Stimulated activated CD4-positive, alpha-beta T cell treated with anti-CD3 and anti-CD28 coated beads, Interleukin-15, amount 100 ng/mL, for 24 hours (primary cell): ENCODE measurements around the gene PPP4R2.
"Not testable (repeated sequence)": the region's sequence is repeated elsewhere in the genome, so short reads cannot be mapped to it uniquely, and the experiment has no call there.

Experiments used
- DNase-seq: peaks from one replicate; pipeline ENCODE4 v3.0.0-alpha.2; 2020

The PPP4R2 gene

DNA sequence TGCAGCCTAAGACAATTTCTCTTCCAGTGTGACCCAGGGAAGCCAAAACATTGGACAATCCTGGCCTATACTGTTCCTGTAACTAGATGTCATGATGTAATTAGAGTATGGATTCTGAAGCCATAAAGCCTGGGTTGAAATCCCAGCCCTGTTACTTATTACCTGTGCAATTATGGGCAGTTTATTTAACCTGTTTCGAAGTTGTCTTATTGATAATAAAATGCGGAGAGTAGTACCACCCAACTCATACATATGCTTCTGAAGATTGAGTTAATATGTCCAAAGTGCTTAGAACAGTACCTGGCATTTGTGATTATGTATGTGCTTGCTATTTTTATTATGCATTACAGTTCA lies 30.1 kb downstream of the PPP4R2 start:
- DNase-seq, result no peak

GRCh38 chr3:73028803-73029202 lies 32.2 kb downstream of the PPP4R2 start:
- no peak for DNase-seq

DNA sequence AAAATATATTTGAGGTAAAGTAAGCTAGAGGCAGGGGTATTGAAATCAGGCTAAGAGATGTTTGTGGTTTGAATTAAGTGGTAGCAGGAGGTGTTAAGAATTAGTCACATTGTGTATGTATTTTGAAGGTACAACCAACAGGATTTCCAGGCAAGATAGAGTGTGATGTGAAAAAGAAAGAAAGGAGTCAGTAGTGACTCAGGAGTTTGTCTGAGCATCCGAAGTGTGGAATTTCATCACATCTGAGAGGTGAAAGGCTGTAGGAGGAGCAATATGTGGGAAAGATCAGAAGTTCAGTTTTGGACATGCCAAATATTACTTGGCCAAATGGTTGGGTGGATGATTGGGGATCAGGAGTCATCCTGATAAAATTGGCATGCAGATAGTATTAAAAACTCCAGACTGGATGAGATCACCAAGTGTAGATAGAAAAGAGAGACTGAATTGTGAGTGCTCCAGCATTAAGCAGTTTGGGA lies 32.7 kb downstream of the PPP4R2 start:
- DNase-seq, result no peak

DNA sequence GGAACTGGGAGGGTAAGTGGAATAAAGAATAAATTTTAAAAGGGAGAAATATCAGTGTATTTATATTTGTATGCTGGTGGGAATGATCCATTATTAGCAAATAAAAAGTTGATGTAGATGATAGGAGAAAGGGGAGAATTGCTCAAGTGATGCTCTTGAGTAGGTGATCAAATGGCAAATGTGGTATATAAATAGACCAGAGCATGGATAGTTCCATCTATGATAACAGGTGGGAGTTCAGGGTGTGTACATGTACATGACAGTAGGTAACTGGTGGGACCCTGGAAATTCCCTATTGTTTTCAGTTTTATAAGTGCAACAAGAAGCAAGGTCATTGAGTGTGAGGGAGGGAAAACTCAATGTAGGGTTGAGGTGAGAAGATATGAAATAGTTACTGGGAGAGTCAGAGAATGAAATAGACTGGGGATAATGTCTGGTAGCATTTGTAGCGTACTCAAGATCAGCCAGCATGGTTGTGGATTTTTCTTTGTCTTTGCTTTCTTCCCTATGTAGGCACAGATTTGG lies 33.5 kb downstream of the PPP4R2 start:
- DNase-seq, result no peak

DNA sequence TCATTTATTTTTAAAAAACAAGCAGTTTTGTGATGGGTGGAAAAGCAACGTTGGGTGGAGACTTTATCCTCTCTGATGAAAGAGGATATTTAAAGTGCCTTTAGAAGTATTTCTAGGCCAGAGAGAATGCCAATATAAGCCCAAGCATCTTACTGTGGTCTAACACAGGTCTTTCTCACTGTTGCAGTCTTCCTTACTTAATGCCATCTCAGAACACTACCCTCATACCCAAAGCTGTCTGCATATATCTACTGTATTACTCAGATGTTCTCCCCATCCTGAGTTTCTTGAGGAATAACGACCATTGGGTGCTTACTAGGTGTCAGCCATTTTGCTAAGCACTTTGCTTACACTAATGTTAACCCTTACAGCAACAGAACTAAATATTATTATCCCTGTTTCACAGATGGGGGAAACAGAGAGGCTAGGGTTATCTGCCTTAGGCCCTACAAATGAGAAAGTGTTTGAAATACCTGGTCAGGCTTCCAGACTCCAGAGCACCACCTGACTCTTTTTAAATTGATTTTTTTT lies 35.0 kb downstream of the PPP4R2 start:
- DNase-seq, result no peak

- no peak for DNase-seq
These were observed 40.3 kb downstream of the PPP4R2 start for GRCh38 chr3:73036694-73037591.

GRCh38 chr3:73041537-73041936 lies 44.9 kb downstream of the PPP4R2 start:
- no peak for DNase-seq

GRCh38 chr3:73043414-73043813 lies 46.8 kb downstream of the PPP4R2 start:
- DNase-seq, result no peak

- DNase-seq, result no peak
These were observed 48.8 kb downstream of the PPP4R2 start for GRCh38 chr3:73045391-73045790.

- DNase-seq, result no peak
These were observed 49.6 kb downstream of the PPP4R2 start for GRCh38 chr3:73046195-73046594.

DNA sequence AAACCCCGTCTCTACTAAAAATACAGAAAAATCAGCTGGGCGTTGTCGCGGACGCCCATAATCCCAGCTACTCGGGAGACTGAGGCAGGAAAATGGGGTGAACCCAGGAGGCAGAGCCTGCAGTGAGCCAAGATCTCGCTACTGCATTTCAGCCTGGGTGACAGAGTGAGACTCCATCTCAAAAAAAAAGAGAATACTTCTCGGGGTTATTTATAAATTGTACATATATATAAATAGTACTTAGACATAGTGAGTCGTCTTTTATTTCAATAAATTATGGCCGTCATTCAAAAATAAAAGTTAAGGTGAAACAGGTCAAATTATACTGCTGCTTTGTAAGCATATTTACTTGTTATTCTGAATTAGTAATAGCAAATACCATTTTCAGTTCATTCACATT lies 52.7 kb downstream of the PPP4R2 start:
- DNase-seq, result no peak

- DNase-seq, result no peak
These were observed 56.2 kb downstream of the PPP4R2 start for GRCh38 chr3:73052857-73053256.

- no peak for DNase-seq
These were observed 59.0 kb downstream of the PPP4R2 start for GRCh38 chr3:73055583-73055982.

- DNase-seq, result no peak
These were observed 59.6 kb downstream of the PPP4R2 start for GRCh38 chr3:73056014-73056844.

- no peak for DNase-seq
These were observed 60.2 kb downstream of the PPP4R2 start for GRCh38 chr3:73056845-73057150.

GRCh38 chr3:73060302-73060723 lies 63.7 kb downstream of the PPP4R2 start:
- no peak for DNase-seq

DNA sequence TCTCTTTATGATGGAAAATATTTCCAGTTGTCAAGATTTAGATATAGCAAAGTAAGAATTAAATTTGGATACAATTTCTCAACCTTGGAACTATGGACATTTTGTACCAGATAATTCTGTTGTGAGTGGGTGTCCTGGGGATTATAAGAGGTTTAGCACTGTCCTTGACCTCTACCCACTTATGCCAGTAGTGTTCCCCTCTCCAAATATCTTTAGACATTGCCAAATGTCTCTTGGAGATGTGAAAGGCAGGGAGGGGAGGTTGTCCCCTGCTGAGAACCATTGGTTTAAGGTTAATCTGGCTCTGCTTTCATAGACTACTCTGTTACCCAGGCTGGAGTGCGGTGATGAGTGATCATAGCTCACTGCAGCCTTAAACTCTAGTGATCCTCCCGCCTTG lies 64.8 kb downstream of the PPP4R2 start, which contains the start of gene EBLN2:
Gene EBLN2, plus strand, starts transcription at position 244 of the 400 bp plus-strand sequence. CDS start 423 bp downstream, outside the sequence.
- no peak for DNase-seq

GRCh38 chr3:73066243-73066642 lies 69.6 kb downstream of the PPP4R2 start:
- not testable (repeated sequence) for DNase-seq

DNA sequence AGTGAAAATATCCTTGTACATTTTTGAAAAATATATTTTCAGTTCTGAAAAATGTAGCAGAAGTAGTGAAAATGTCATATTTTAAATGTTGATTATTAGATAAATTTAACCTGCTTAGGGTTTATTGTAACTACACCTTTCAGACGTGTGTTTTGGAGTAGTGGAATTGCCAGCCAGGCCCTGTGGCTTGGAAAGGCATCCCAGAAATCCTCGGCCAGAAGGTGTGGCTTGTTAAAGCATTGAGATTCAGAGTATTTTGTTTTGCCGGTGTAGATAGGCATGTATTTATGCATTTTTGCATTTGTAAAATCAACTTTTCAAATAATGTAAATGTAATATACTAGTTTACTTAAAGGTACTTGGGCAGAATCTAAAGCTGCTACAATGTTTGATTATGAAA lies 71.8 kb downstream of the PPP4R2 start:
- no peak for DNase-seq

- DNase-seq, result no peak
These were observed 72.6 kb downstream of the PPP4R2 start for GRCh38 chr3:73069187-73069586.

- no peak for DNase-seq
These were observed 73.3 kb downstream of the PPP4R2 start for GRCh38 chr3:73069775-73070444.

DNA sequence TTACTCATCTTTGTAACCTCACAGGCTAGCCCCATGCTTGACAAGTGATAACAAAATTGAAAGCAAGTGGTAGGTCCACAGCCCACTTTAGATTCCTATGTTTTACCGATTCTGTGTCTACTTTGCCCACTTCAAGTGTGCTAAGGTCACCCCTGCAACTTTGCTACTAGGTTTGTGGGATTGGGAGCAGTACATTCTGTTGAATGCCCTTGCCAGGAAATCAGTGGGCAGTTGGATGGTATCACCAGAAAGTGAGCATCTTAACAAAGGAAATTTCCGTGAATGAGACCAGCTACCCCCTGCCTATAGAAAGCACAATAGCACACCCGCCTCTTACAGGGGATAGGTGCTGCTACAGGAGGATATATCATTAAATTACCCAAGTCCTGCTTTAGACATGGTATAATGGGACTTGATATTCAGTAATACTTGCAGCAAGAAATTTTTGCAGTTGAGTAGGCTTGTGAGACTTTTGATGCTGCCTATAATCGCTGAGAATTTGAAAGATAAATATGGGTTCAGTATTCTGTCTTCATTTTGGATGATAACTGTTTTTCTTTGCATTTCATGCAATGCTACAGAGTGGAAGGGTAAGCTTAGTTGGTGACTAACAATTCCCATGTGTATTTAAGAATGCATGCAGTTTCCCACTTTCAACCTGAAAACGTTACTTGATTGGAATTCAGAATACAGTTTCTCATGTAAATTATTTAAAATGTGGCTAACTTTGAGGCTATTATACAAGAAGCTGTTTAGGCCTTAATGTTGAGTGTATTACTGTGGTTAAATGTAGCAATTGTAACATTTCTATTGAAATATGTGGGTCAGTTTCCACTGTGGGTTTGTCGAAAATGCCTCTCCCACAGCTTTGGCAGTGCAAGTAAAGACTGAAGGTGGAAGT lies 74.3 kb downstream of the PPP4R2 start:
- DNase-seq, result no peak
